Activated CD4-positive, alpha-beta T cell treated with anti-CD3 and anti-CD28 coated beads for 36 hours (primary cell): ENCODE data around the gene LONP2. TPM values are rescaled to one million over a fixed set of nuclear protein-coding genes. Genes with fewer than 3 reads are reported as not detected.
A peak's percentile ranks its signal among the peaks of the same experiment; 100 is the strongest.
"Not testable (repeated sequence)": the region's sequence is repeated elsewhere in the genome, so short reads cannot be mapped to it uniquely, and the experiment has no call there.

ENCODE experiments used
- ATAC-seq: fragments of 200-7000 bp; cut with Tn5 transposase; one replicate; pipeline ENCODE4 v1.10.0; 2021; ENCODE audit warnings: mild to moderate bottlenecking, moderate library complexity
- CTCF ChIA-PET: fragments of 350-600 bp; sonication (Branson Sonifier 250); formaldehyde crosslinking; loops from one replicate; lab custom pipeline; 2021; ENCODE audit warnings: antibody characterized with exemption; lab: Charles Lee
- POLR2A ChIA-PET: fragments of 350-600 bp; sonication (Branson Sonifier 250); formaldehyde crosslinking; loops from one replicate; lab custom pipeline; 2021; ENCODE audit warnings: antibody characterized with exemption, inconsistent platforms; lab: Charles Lee
- DNase-seq: peaks from one replicate; pipeline ENCODE4 v3.0.0-alpha.2; 2020
- H3K27ac Mint-ChIP-seq: one replicate; pipeline ENCODE4 v1.8.0; 2021; ENCODE audit warnings: mixed read lengths
- H3K27me3 Mint-ChIP-seq: one replicate; pipeline ENCODE4 v1.8.0; 2021; ENCODE audit warnings: mixed read lengths
- H3K36me3 Mint-ChIP-seq: one replicate; pipeline ENCODE4 v1.8.0; 2021; ENCODE audit warnings: low read depth, mixed read lengths
- H3K4me1 Mint-ChIP-seq: one replicate; pipeline ENCODE4 v1.8.0; 2021; ENCODE audit warnings: mixed read lengths
- H3K4me3 Mint-ChIP-seq: one replicate; pipeline ENCODE4 v1.8.0; 2021; ENCODE audit warnings: mild to moderate bottlenecking, moderate library complexity, mixed read lengths
- H3K9me3 Mint-ChIP-seq: one replicate; pipeline ENCODE4 v1.8.0; 2021; ENCODE audit warnings: low read depth, mixed read lengths
- intact Hi-C, 2 experiments: fragments of 100-400 bp; cut with DNase I in 1 of 2; cut with micrococcal nuclease in 1 of 2; formaldehyde crosslinking; loops; one replicate each; pipeline versions ENCODE4 v1.14.2 to v1.15.1; 2022 to 2024; cut with DNase I, micrococcal nuclease
- total RNA-seq, 2 experiments: library from RNA; stranded (reverse); gene quantifications; one replicate each; pipeline ENCODE4 v1.2.3, GENCODE V29; 2021

LONP2 gene
- total RNA-seq, 2 experiments from 2014 or later: 60.3 to 63.2 TPM

GRCh38 chr16:48291754-48292153, 47.7 kb downstream of the LONP2 start:
- DNase-seq: no peak
- ChIA-PET CTCF (interaction anchor here (0.6 kb wide), 1 partner anchor 155 kb away, joined by 3 read pairs; no protein-coding TSS in a partner anchor), POLR2A (no interaction called here)
- Mint-ChIP-seq H3K36me3 (peaks cover 33% of the 10 kb centered on the region), H3K4me3 (no peak overlapping the region), H3K27ac (no peak overlapping the region), H3K27me3 (no peaks in the 10 kb centered on the region), H3K4me1 (peaks cover 2% of the 10 kb centered on the region), H3K9me3 (peaks cover 5% of the 10 kb centered on the region)
- intact Hi-C loops: no loop called here
- no peak for ATAC-seq

- ATAC-seq (no peak), DNase-seq (no peak)
- Mint-ChIP-seq H3K27ac (no peak overlapping the region), H3K4me3 (no peak overlapping the region), H3K9me3 (no peaks in the 10 kb centered on the region), H3K36me3 (peaks cover 26% of the 10 kb centered on the region), H3K4me1 (peaks cover 2% of the 10 kb centered on the region), H3K27me3 (no peaks in the 10 kb centered on the region)
- POLR2A ChIA-PET: no interaction called here
- intact Hi-C loops: no loop called here
- CTCF ChIA-PET: no interaction called here
Measured at GRCh38 chr16:48292452-48292851, 48.4 kb downstream of the LONP2 start.

GRCh38 chr16:48294724-48295123, 50.6 kb downstream of the LONP2 start:
- Mint-ChIP-seq H3K9me3 (no peaks in the 10 kb centered on the region), H3K4me3 (no peak overlapping the region), H3K27ac (no peak overlapping the region), H3K27me3 (no peaks in the 10 kb centered on the region), H3K36me3 (peaks cover 21% of the 10 kb centered on the region), H3K4me1 (peaks cover 2% of the 10 kb centered on the region)
- intact Hi-C loops: no loop called here
- ChIA-PET POLR2A (no interaction called here), CTCF (interaction anchor here (1.5 kb wide), 1 partner anchor 17 kb away, joined by 3 read pairs; no protein-coding TSS in a partner anchor)
- no peak for DNase-seq
- ATAC-seq: no peak

GRCh38 chr16:48295488-48296281, 51.6 kb downstream of the LONP2 start:
- Mint-ChIP-seq H3K27ac (peak overlapping the region; percentile 25), H3K4me1 (peaks cover 7% of the 10 kb centered on the region), H3K9me3 (no peaks in the 10 kb centered on the region), H3K27me3 (no peaks in the 10 kb centered on the region), H3K4me3 (no peak overlapping the region), H3K36me3 (peaks cover 25% of the 10 kb centered on the region)
- no peak for ATAC-seq
- no peak for DNase-seq
- POLR2A ChIA-PET: no interaction called here
- CTCF ChIA-PET: no interaction called here
- intact Hi-C loops: no loop called here

GRCh38 chr16:48299471-48299870, 55.4 kb downstream of the LONP2 start:
- Mint-ChIP-seq H3K27ac (peak overlapping the region; percentile 82), H3K36me3 (peaks cover 36% of the 10 kb centered on the region), H3K4me1 (peaks cover 8% of the 10 kb centered on the region), H3K27me3 (no peaks in the 10 kb centered on the region), H3K9me3 (no peaks in the 10 kb centered on the region), H3K4me3 (no peak overlapping the region)
- POLR2A ChIA-PET: no interaction called here
- intact Hi-C loops: no loop called here
- CTCF ChIA-PET: interaction anchor here (1.0 kb wide), 1 partner anchor 324 kb away, joined by 3 read pairs; no protein-coding TSS in a partner anchor
- DNase-seq: no peak
- no peak for ATAC-seq

- no peaks in the 10 kb centered on the region for H3K27me3 Mint-ChIP-seq
- H3K4me1 Mint-ChIP-seq: peaks cover 8% of the 10 kb centered on the region
- no peaks in the 10 kb centered on the region for H3K9me3 Mint-ChIP-seq
- no peak for ATAC-seq
- DNase-seq: no peak
- H3K4me3 Mint-ChIP-seq: no peak overlapping the region
- peaks cover 41% of the 10 kb centered on the region for H3K36me3 Mint-ChIP-seq
- ChIA-PET CTCF (interaction anchor here (0.7 kb wide), 1 partner anchor 323 kb away, joined by 3 read pairs; no protein-coding TSS in a partner anchor), POLR2A (no interaction called here)
- intact Hi-C loops: no loop called here
- H3K27ac Mint-ChIP-seq: peak overlapping the region; percentile 82
Measured at GRCh38 chr16:48300391-48300856, 56.3 kb downstream of the LONP2 start.

GRCh38 chr16:48308535-48308934, 64.4 kb downstream of the LONP2 start:
- CTCF ChIA-PET: no interaction called here
- Mint-ChIP-seq H3K36me3 (peaks cover 84% of the 10 kb centered on the region), H3K4me3 (no peak overlapping the region), H3K27ac (no peak overlapping the region), H3K27me3 (no peaks in the 10 kb centered on the region), H3K9me3 (peaks cover 42% of the 10 kb centered on the region), H3K4me1 (no peaks in the 10 kb centered on the region)
- POLR2A ChIA-PET: no interaction called here
- ATAC-seq (no peak), DNase-seq (no peak)
- intact Hi-C loops: no loop called here

GRCh38 chr16:48310908-48311641, 67.0 kb downstream of the LONP2 start:
- intact Hi-C loops: no loop called here
- POLR2A ChIA-PET: no interaction called here
- Mint-ChIP-seq H3K36me3 (peaks cover 84% of the 10 kb centered on the region), H3K9me3 (peaks cover 47% of the 10 kb centered on the region), H3K4me1 (peaks cover 6% of the 10 kb centered on the region), H3K4me3 (no peak overlapping the region), H3K27me3 (no peaks in the 10 kb centered on the region), H3K27ac (no peak overlapping the region)
- DNase-seq (no peak), ATAC-seq (no peak)
- CTCF ChIA-PET: interaction anchor here (1.5 kb wide), 1 partner anchor 17 kb away, joined by 3 read pairs; no protein-coding TSS in a partner anchor

GRCh38 chr16:48313905-48314304, 69.8 kb downstream of the LONP2 start:
- H3K27me3 Mint-ChIP-seq, H3K4me3 Mint-ChIP-seq, H3K27ac Mint-ChIP-seq, CTCF ChIA-PET, intact Hi-C loops, DNase-seq, ATAC-seq, POLR2A ChIA-PET: not testable (repeated sequence)
- Mint-ChIP-seq H3K36me3 (peaks cover 75% of the 10 kb centered on the region), H3K9me3 (peaks cover 32% of the 10 kb centered on the region), H3K4me1 (peaks cover 29% of the 10 kb centered on the region)

GRCh38 chr16:48317026-48317425, 72.9 kb downstream of the LONP2 start:
- peaks cover 16% of the 10 kb centered on the region for H3K9me3 Mint-ChIP-seq
- ATAC-seq (no peak), DNase-seq (no peak)
- no peaks in the 10 kb centered on the region for H3K27me3 Mint-ChIP-seq
- H3K4me3 Mint-ChIP-seq: no peak overlapping the region
- POLR2A ChIA-PET: no interaction called here
- intact Hi-C loops: no loop called here
- H3K4me1 Mint-ChIP-seq: peaks cover 46% of the 10 kb centered on the region
- H3K27ac Mint-ChIP-seq: no peak overlapping the region
- H3K36me3 Mint-ChIP-seq: peaks cover 48% of the 10 kb centered on the region
- CTCF ChIA-PET: interaction anchor here (0.6 kb wide), 1 partner anchor 309 kb away, joined by 3 read pairs; no protein-coding TSS in a partner anchor

GRCh38 chr16:48317614-48318315, 73.7 kb downstream of the LONP2 start:
- peak; percentile 48 for DNase-seq
- CTCF ChIA-PET: interaction anchor here (0.7 to 0.9 kb wide), 4 partner anchors 11 to 859 kb away, joined by 3 to 4 read pairs (median 4); no protein-coding TSS in a partner anchor
- H3K36me3 Mint-ChIP-seq: peaks cover 41% of the 10 kb centered on the region
- H3K27ac Mint-ChIP-seq: peak overlapping the region; percentile 75
- peak; percentile 45 for ATAC-seq
- no peaks in the 10 kb centered on the region for H3K27me3 Mint-ChIP-seq
- intact Hi-C loops: no loop called here
- peaks cover 47% of the 10 kb centered on the region for H3K4me1 Mint-ChIP-seq
- POLR2A ChIA-PET: no interaction called here
- H3K4me3 Mint-ChIP-seq: no peak overlapping the region
- H3K9me3 Mint-ChIP-seq: peaks cover 11% of the 10 kb centered on the region
